Measurements from ENCODE around the gene KRTAP4-8.
"Not testable (repeated sequence)": the region's sequence is repeated elsewhere in the genome, so short reads cannot be mapped to it uniquely, and the experiment has no call there.

The KRTAP4-8 gene

DNA sequence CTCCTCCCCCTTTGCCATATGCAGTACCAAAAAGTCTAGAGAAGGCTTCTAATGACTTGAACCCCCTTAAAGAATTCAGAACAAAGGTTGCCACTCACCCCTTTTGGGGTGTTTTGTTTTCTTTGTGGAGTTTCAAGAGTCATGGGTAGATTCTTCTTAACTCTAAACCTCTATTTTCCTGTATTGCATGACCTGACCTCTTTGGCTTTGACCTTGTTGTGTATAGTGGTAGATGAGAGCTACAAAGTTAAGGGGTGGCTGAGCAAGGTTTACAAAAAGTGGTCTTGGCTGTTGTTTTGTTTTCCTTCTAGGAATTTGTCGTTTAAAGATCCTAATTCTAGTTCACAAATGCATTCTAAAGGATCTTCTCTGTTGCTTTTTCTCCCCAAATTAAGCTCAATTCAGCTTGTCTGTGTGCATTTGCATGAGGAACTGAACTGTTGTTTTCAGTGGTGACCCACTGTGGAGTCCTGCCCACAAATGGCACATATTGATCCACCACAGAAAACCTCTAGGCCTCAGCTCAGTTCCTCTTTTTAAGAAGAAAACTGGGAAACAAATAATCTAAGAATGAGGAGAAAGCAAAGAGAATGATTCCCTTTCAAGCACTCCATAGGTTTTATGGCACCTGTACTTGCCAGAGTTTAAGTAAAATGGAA, 10.9 kb upstream of the KRTAP4-8 start:
- not testable (repeated sequence) for DNase-seq (ENCODE audit: low read depth)

- no peak for DNase-seq (ENCODE audit: low read depth)
Observed at GRCh38 chr17:41107941-41108450, 10.1 kb upstream of the KRTAP4-8 start.

DNA sequence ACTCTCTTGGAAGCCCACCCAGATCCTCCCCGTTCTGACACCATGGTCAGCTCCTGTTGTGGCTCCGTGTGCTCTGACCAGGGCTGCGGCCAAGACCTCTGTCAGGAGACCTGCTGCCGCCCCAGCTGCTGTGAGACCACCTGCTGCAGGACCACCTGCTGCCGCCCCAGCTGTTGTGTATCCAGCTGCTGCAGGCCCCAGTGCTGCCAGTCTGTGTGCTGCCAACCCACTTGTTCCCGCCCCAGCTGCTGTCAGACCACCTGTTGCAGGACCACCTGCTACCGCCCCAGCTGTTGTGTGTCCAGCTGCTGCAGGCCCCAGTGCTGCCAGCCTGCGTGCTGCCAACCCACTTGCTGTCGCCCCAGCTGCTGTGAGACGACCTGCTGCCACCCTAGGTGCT, 7.4 kb upstream of the KRTAP4-8 start, which contains the start of gene KRTAP4-9:
Gene KRTAP4-9, plus strand, starts transcription at position 43 of the 400 bp plus-strand sequence. Its CDS starts 0 bp downstream, at position 43.
- DNase-seq (ENCODE audit: low read depth) = not testable (repeated sequence)

DNA sequence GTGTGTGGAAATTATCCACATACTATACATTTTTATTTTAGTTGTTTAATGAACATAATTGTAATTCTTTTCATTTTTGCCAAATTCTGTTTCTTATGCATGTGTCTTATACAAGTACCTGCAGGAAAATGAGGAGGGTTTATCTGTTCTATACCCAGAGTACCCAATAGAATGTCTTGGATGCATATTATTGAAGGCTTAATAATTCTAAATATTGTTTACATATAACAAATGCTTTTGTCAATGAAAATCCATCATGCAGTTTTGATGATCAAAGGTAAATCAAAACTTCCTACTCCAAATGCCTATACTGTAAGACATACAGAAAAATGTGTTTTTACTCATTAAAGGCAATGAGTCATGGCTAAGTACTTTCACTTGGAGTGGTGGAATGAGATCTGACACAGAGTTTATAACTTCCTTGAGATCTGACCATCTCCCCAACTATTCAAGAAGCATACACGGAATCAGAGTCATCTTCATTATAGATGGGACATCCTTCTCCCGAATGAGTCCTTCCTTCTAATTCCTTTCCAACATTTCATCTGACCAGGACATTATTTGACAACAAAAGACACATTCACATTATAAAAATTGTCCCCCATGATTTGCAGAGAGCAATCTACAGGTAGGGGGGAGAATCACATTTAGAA, 6.6 kb upstream of the KRTAP4-8 start:
- not testable (repeated sequence) for DNase-seq (ENCODE audit: low read depth)

DNA sequence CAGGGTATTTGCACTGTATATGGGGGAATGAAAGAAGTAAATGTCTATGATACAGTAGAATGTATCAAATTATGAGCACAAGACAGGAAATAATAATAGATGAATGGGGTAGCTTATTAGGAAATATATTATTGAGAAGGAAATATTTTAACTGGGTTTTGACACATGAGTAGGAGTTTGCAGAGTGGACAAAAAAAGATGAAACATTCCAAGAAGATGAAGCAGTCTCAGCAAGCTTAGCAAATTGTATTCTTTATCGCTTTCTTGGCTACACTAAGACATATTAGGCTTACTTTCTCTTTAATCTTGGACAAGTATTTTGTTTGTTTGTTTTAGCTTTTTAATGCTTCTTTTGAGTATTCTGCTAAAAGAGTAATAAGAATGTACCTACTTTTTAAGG, 6.0 kb upstream of the KRTAP4-8 start:
- DNase-seq (ENCODE audit: low read depth) = no peak

DNA sequence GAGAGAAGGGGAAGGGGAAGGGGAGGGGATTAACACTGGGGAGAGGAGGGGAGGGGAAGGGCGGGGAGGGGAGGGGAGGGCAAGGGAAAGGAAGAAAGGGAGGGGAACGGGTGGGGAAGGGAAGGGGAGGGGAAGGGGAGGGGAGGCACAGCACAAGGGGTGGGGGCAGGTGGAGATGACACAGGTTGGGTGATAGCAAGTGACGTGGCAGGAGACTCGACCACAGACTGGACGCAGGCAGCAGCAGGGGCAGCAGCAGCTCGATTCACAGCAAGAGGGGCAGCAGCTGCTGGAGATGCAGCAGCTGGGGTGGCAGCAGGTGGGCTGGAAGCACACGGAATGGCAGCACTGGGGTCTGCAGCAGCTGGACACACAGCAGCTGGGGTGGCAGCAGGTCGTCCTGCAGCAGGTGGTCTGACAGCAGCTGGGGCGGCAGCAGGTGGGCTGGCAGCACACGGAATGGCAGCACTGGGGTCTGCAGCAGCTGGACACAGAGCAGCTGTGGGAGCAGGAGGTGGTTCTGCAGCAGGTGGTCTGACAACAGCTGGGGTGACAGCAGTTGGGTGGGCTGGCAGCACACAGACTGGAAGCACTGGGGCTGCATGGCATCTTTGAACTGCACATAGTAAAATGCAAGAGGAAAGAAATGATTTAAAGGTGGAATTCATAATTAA, 3.8 kb upstream of the KRTAP4-8 start, which contains the start of gene KRTAP4-16:
Gene KRTAP4-16, minus strand, starts transcription at position 624 of the 674 bp plus-strand sequence. Its CDS starts 0 bp downstream, at position 624.
- no peak for DNase-seq (ENCODE audit: low read depth)

GRCh38 chr17:41099682-41100480, 1.9 kb upstream of the KRTAP4-8 start:
- DNase-seq (ENCODE audit: low read depth) = not testable (repeated sequence)

GRCh38 chr17:41098481-41098880, 539 bp upstream of the KRTAP4-8 start:
- DNase-seq (ENCODE audit: low read depth) = no peak

- no peak for DNase-seq (ENCODE audit: low read depth)
Observed at GRCh38 chr17:41096055-41096454, 1.9 kb downstream of the KRTAP4-8 start.

DNA sequence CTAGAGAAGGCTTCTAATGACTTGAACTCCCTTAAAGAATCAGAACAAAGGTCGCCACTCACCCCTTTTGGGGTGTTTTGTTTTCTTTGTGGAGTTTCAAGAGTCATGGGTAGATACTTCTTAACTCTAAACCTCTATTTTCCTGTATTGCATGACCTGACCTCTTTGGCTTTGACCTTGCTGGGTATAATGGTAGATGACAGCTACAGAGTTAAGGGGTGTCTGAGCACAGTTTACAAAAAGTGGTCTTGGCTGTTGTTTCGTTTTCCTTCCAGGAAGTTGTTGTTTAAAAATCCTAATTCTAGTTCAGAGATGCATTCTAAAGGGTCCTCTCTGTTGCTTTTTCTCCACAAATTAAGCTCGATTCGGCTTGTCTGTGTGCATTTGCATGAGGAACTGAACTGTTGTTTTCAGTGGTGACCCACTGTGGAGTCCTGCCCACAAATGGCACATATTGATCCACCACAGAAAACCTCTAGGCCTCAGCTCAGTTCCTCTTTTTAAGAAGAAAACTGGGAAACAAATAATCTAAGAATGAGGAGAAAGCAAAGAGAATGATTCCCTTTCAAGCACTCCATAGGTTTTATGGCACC, 9.1 kb downstream of the KRTAP4-8 start:
- not testable (repeated sequence) for DNase-seq (ENCODE audit: low read depth)

DNA sequence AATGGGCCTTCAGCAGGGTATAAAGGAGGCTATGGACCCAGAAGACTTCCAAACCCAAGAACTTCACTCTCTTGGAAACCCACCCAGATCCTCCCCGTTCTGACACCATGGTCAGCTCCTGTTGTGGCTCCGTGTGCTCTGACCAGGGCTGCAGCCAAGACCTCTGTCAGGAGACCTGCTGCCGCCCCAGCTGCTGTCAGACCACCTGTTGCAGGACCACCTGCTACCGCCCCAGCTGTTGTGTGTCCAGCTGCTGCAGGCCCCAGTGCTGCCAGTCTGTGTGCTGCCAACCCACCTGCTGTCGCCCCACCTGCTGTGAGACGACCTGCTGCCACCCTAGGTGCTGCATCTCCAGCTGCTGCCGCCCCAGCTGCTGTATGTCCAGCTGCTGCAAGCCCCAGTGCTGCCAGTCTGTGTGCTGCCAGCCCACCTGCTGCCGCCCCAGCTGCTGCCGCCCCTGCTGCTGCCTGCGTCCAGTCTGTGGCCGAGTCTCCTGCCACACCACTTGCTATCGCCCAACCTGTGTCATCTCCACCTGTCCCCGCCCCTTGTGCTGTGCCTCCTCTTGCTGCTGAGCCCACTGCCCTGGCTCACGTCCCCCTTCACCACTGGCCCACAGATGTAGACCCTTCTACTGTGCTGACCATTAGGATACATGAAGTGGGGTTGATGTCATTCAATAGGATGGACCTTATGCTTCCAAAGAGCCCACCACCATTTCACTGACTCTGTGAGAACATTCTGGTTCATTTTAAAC, 13.7 kb downstream of the KRTAP4-8 start, which contains the start of gene KRTAP4-7:
Gene KRTAP4-7, plus strand, starts transcription at position 51 of the 757 bp plus-strand sequence. Its CDS starts 57 bp downstream, at position 108.
- DNase-seq (ENCODE audit: low read depth) = not testable (repeated sequence)

GRCh38 chr17:41083427-41083826, 14.5 kb downstream of the KRTAP4-8 start:
- DNase-seq (ENCODE audit: low read depth) = not testable (repeated sequence)

DNA sequence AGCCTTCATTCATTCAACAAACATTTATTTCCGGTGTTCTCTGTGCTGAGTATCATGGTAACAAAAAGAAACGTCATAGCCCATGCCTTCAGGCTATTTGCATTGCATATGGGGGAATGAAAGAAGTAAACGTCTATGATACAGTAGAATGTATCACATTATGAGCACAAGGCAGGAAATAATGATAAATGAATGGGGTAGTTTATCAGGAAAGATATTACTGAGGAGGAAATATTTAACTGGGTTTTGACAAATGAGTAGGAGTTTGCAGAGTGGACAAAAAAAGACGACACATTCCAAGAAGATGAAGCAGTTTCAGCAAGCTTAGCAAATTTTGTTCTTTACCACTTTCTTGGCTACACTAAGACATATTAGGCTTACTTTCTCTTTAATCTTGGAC, 15.3 kb downstream of the KRTAP4-8 start:
- DNase-seq (ENCODE audit: low read depth) = no peak

DNA sequence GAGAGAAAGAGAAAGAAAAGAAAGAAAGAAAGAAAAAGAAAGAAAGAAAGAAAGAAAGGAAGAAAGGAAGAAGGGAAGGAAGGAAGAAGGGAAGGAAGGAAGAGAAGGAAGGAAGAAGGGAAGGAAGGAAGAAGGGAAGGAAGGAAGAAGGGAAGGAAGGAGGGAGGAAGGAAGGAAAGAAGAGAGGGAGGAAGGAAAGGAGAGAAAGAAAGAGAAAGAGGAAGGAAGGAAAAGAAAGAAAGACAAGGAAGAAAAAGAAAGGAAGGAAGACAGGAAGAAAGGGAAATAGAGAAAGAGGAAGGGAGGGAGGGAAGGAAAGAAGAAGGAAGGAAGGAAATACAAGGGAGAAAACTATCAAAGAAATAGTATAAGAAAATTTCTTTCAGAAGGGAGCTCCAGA, 21.2 kb downstream of the KRTAP4-8 start:
- no peak for DNase-seq (ENCODE audit: low read depth)

DNA sequence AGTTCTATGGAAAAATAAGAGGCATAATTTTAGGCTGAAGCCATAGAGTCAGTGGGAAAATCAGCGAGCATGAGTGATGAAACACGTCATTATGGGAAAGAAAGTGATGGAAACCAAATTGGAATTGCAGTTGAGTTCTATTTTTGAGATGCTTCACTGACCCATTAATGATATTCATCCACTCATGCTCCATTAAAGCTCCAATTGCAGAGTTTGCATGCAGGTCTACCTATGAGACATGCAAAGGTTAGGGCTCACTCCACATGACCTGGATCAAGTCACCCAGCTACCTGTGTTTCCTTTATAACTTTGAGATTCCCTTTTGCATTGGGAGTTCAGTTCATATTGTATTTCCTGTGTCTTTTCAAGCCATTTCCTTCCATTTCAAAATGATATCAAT, 24.3 kb downstream of the KRTAP4-8 start:
- DNase-seq (ENCODE audit: low read depth) = no peak

GRCh38 chr17:41071606-41072360, 26.2 kb downstream of the KRTAP4-8 start:
- no peak for DNase-seq (ENCODE audit: low read depth)

DNA sequence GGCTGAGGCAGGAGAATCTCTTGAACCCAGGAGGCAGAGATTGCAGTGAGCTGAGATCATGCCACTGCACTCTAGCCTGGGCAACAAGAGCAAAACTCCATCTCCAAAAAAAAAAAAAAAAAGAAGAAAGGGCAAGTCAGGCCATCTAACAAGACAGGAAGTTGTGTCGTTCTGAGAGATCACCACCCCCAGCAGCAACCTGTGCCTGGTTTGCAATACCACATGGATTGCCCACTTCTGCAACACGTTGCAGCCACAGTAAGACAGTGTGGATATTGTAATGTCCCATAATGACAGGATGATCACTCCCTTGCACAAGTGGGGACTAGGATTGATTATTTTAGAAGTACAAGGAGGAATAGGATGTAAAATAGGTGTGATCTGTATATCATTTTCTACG, 28.9 kb downstream of the KRTAP4-8 start:
- DNase-seq (ENCODE audit: low read depth) = no peak

DNA sequence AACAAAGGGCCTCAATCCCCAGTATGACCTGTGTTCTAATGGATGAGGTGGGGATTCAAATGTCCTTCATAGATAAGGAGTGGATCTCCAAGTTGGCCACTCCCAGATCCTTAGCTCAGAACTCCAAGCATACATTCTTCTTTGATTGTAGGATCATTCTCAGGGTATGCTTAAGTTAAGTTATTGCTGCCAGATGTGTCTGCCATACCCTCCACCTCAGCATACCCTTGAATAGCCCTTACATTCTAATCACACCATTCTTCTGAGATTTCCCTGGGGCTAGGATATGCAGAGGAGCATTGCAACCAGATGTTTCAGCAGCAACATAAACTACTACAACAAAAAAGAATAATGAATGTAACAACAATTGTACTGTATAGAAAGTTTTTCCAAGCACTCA, 30.7 kb downstream of the KRTAP4-8 start:
- DNase-seq (ENCODE audit: low read depth) = no peak

DNA sequence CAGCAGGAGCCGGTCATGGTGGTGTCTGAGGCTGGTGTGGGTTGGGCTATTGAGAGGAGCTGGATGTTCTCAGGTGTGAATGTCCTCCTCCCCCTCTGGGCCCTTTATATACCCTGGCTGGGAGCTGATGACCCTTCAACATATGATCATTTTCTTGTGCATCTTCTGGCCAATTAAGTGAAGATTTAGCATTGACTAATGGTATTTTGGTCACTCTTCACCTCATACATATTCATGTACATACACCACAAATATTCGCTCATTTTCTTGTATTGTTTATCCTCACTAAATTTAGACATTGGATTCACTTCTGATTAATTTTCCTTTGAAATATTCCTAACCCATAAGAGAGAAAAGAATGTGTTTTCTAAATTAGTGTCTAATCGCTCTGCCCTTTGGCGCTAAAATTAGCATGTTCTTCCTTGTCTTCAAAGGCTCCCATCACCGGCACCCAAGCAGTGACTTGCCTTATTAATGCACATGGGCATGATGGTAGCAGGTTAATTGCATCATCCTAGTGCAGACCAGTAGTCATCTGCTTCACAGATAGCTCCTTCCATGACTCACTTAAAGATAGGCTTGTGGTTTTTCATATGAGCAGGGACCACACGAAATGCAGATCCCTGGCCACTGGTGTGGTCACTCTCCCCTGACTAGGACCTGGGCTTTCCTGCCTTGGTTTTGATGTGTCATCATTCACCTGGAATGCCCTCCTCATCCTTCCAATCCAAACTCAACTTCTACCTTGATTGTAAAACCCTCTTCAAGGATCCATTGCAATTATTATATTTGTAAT, 31.9 kb downstream of the KRTAP4-8 start, which contains the start of gene KRTAP2-4:
Gene KRTAP2-4, minus strand, starts transcription at position 51 of the 796 bp plus-strand sequence. Its CDS starts 34 bp downstream, at position 17.
- no peak for DNase-seq (ENCODE audit: low read depth)

Data from stimulated activated CD8-positive, alpha-beta memory T cell treated with anti-CD3 and anti-CD28 coated beads, Interleukin-12 subunit alpha, Interleukin-12 subunit beta, amount 100 ng/mL, for 1 hour (primary cell).